Measurements from ENCODE around the gene NAV2.

DNA sequence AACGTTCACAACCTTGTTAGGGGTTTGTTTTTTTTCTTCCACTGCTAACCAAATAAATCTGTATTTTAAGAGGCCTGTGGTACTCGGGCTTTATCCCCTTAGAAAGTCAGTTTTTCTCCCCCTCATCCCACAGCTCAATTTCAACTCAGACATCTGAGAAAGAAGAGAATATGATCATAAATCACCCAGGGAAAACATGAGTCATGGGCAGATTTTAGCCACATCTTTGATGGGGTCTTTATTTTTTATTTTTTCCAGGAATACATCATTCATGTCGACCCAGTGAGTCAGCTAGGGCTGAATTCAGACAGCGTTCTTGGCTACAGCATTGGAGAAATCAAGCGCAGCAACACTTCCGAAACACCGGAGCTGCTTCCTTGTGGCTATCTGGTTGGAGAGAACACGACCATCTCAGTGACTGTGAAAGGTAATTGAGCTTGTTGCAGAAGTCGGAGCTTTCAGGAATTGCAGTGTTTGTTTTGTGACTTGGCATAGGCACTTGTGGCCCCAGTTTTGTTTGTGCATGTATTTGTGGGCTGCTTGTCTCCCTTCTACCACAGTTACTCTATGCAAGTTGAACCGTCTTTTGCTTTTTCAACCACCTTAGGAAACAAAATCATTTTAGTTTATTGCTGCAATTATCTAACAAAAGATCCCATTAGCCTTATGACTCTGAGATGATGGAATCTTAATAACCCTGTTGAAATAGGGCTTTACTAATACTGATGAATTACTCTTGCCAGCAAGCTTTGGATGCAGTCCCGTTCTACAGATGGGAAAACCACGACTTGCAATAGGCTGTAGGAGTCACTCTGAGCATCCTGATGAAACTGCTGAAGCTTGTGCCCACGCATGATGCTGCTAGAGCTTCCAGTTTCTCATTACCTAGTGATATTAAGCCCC lies 384.9 kb downstream of the NAV2 start:
- TF ChIP-seq, protein P1, sequence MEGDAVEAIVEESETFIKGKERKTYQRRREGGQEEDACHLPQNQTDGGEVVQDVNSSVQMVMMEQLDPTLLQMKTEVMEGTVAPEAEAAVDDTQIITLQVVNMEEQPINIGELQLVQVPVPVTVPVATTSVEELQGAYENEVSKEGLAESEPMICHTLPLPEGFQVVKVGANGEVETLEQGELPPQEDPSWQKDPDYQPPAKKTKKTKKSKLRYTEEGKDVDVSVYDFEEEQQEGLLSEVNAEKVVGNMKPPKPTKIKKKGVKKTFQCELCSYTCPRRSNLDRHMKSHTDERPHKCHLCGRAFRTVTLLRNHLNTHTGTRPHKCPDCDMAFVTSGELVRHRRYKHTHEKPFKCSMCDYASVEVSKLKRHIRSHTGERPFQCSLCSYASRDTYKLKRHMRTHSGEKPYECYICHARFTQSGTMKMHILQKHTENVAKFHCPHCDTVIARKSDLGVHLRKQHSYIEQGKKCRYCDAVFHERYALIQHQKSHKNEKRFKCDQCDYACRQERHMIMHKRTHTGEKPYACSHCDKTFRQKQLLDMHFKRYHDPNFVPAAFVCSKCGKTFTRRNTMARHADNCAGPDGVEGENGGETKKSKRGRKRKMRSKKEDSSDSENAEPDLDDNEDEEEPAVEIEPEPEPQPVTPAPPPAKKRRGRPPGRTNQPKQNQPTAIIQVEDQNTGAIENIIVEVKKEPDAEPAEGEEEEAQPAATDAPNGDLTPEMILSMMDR (conservative IDR thresholded peaks at IDR 0.05) = no peak
- TF ChIP-seq EZH2 (IDR thresholded peaks at IDR 0.05; ENCODE audit: low read depth) = no peak

All from PC-9 (cell line).